SK-N-SH (cell line): Measurements from ENCODE around the gene SLC16A5. TPM values are rescaled to one million over a fixed set of nuclear protein-coding genes. Genes with fewer than 3 reads are reported as not detected.

Experiments
- CTCF ChIA-PET: fragments of 300-600, 350-600 bp; formaldehyde crosslinking; extraction: SDS; loops from one replicate; lab custom pipeline; 2021; lab: Yijun Ruan, JAX
- POLR2A ChIA-PET: fragments of 350-600 bp; sonication (Branson Sonifier 250); formaldehyde crosslinking; extraction: SDS; loops from one replicate; lab custom pipeline; 2020; ENCODE audit warnings: antibody characterized with exemption, inconsistent platforms; lab: Yijun Ruan, JAX
- DNase-seq: peaks from one replicate; pipeline ENCODE4 v3.0.0; 2012
- H2AFZ ChIP-seq: fragments of 200-600 bp; sonication (generic); 2 replicates; pipeline ENCODE4 v1.8.1; 2016; ENCODE audit warnings: antibody characterized with exemption, mild to moderate bottlenecking, low read depth
- H3F3A ChIP-seq: fragments of 200-600 bp; sonication (generic); replicated peaks from 2 replicates; pipeline ENCODE3; 2016; ENCODE audit warnings: antibody characterized with exemption, mild to moderate bottlenecking; ENCODE audit not compliant: insufficient read depth
- H3K27ac ChIP-seq, 2 experiments: fragments of 200-500 bp in 1 of 2; fragments of 200-600 bp in 1 of 2; sonication (Bioruptor generic) in 1 of 2; sonication (generic), shearing (Covaris generic) in 1 of 2; 2 replicates each; pipeline versions ENCODE4 v1.5.1 to v1.6.1; 2014 to 2016; ENCODE audit warnings: low read depth in 2 of 2, inconsistent platforms in 1 of 2, low read length in 1 of 2, mild to moderate bottlenecking in 1 of 2, mixed read lengths in 1 of 2
- H3K27me3 ChIP-seq: fragments of 200-600 bp; sonication (generic), shearing (Covaris generic); 2 replicates; pipeline ENCODE4 v1.6.1; 2016; ENCODE audit warnings: mixed run types; ENCODE audit not compliant: insufficient read depth
- H3K36me3 ChIP-seq, 2 experiments: fragments of 200-500 bp in 1 of 2; fragments of 200-600 bp in 1 of 2; sonication (Bioruptor generic) in 1 of 2; sonication (generic) in 1 of 2; replicated peaks in 1 of 2; 2 replicates each; pipeline versions ENCODE3 to v1.5.1; 2014 to 2016; ENCODE audit warnings: low read length in 1 of 2, mild to moderate bottlenecking in 1 of 2; ENCODE audit not compliant: insufficient read depth in 2 of 2, control insufficient read depth in 1 of 2
- H3K4me1 ChIP-seq, 2 experiments: fragments of 200-500 bp in 1 of 2; fragments of 200-600 bp in 1 of 2; sonication (Bioruptor generic) in 1 of 2; sonication (generic), shearing (Covaris generic) in 1 of 2; 2 replicates each; pipeline versions ENCODE4 v1.5.1 to v1.6.1; 2014 to 2016; ENCODE audit warnings: low read depth in 1 of 2, low read length in 1 of 2, mixed run types in 1 of 2; ENCODE audit not compliant: insufficient read depth in 2 of 2, control insufficient read depth in 1 of 2
- H3K4me2 ChIP-seq: fragments of 200-600 bp; sonication (generic), shearing (Covaris generic); 2 replicates; pipeline ENCODE4 v1.6.1; 2017; ENCODE audit warnings: mixed run types
- H3K4me3 ChIP-seq, 2 experiments: fragments of 200-500 bp in 1 of 2; fragments of 200-600 bp in 1 of 2; sonication (Bioruptor generic) in 1 of 2; sonication (generic), shearing (Covaris generic) in 1 of 2; 2 replicates each; pipeline versions ENCODE4 v1.5.1 to v1.8.1; 2014 to 2016; ENCODE audit warnings: low read depth in 2 of 2, inconsistent platforms in 1 of 2, low read length in 1 of 2, mild to moderate bottlenecking in 1 of 2, mixed read lengths in 1 of 2, moderate library complexity in 1 of 2
- H3K79me2 ChIP-seq: fragments of 200-600 bp; sonication (generic); 2 replicates; pipeline ENCODE4 v1.8.1; 2017; ENCODE audit warnings: mild to moderate bottlenecking; ENCODE audit not compliant: insufficient read depth
- H3K9ac ChIP-seq: fragments of 200-600 bp; sonication (generic); 2 replicates; pipeline ENCODE4 v1.6.1; 2017; ENCODE audit warnings: mixed run types
- H3K9me2 ChIP-seq: fragments of 200-600 bp; sonication (generic); 2 replicates; pipeline ENCODE4 v1.6.1; 2017; ENCODE audit warnings: mixed run types
- H3K9me3 ChIP-seq: fragments of 200-600 bp; sonication (generic); 2 replicates; pipeline ENCODE4 v1.6.1; 2017; ENCODE audit warnings: mixed run types, mild to moderate bottlenecking, moderate library complexity
- H4K20me1 ChIP-seq: fragments of 200-600 bp; sonication (generic); 2 replicates; pipeline ENCODE4 v1.6.1; 2017; ENCODE audit warnings: mild to moderate bottlenecking, mixed run types; ENCODE audit not compliant: insufficient read depth
- CHD2 ChIP-seq: fragments of 150-350 bp; IDR thresholded peaks from 2 replicates; pipeline ENCODE4 v1.6.1; 2018; ENCODE audit warnings: low read length; ENCODE audit not compliant: partially characterized antibody
- ELF1 ChIP-seq: IDR thresholded peaks from 2 replicates; pipeline ENCODE4 v1.4.0; 2012
- EP300 ChIP-seq, 2 experiments: IDR thresholded peaks; 2 replicates each; pipeline versions ENCODE4 v1.4.0 to v1.6.1; 2012; ENCODE audit warnings: borderline replicate concordance in 1 of 2, low read depth in 1 of 2, low read length in 1 of 2
- EZH2phosphoT487 ChIP-seq: fragments of 200-600 bp; sonication (generic); IDR thresholded peaks from 2 replicates; pipeline ENCODE4 v1.6.1; 2017; ENCODE audit warnings: low read depth, mixed run types, mild to moderate bottlenecking, antibody characterized with exemption, moderate library complexity, borderline replicate concordance
- FOXM1 ChIP-seq: IDR thresholded peaks from 2 replicates; pipeline ENCODE4 v1.4.0; 2012; ENCODE audit warnings: low read depth, mild to moderate bottlenecking
- JUND ChIP-seq: IDR thresholded peaks from 2 replicates; pipeline ENCODE4 v1.4.0; 2012
- MAX ChIP-seq: IDR thresholded peaks from 2 replicates; pipeline ENCODE4 v1.4.0; 2012; ENCODE audit warnings: low read depth
- NFIC ChIP-seq: IDR thresholded peaks from 2 replicates; pipeline ENCODE4 v1.4.0; 2012; ENCODE audit warnings: borderline replicate concordance
- PBX3 ChIP-seq: IDR thresholded peaks from 2 replicates; pipeline ENCODE4; 2012
- REST ChIP-seq: IDR thresholded peaks from 2 replicates; pipeline ENCODE4 v1.6.1; 2012; ENCODE audit warnings: mild to moderate bottlenecking, low read depth, low read length, moderate library complexity
- RFX5 ChIP-seq: IDR thresholded peaks from 2 replicates; pipeline ENCODE4 v1.6.1; 2012; ENCODE audit warnings: mild to moderate bottlenecking, improper control_type of control experiment, low read length
- RXRA ChIP-seq: IDR thresholded peaks from 2 replicates; pipeline ENCODE4 v1.4.0; 2012; ENCODE audit warnings: low read depth, mild to moderate bottlenecking, borderline replicate concordance
- SIN3A ChIP-seq: IDR thresholded peaks from 2 replicates; pipeline ENCODE4 v1.6.1; 2012; ENCODE audit warnings: low read depth, mild to moderate bottlenecking, low read length, moderate library complexity, borderline replicate concordance
- TCF12 ChIP-seq: IDR thresholded peaks from 2 replicates; pipeline ENCODE4 v1.4.0; 2012
- TEAD4 ChIP-seq: IDR thresholded peaks from 2 replicates; pipeline ENCODE4 v1.4.0; 2012; ENCODE audit warnings: mild to moderate bottlenecking, borderline replicate concordance; ENCODE audit not compliant: insufficient read depth
- USF1 ChIP-seq: IDR thresholded peaks from 2 replicates; pipeline ENCODE4 v1.4.0; 2012; ENCODE audit warnings: low read depth, borderline replicate concordance
- USF2 ChIP-seq: fragments of 150-350 bp; IDR thresholded peaks from 2 replicates; pipeline ENCODE4 v1.6.1; 2017; ENCODE audit warnings: antibody characterized with exemption, low read length, low read depth, borderline replicate concordance
- WGBS: methylation state at CpG from one replicate; pipeline ENCODE4 v1.1.6; 2017; ENCODE audit warnings: low lambda C conversion rate; 5-methylcytosine and 5-hydroxymethylcytosine counted together
- polyA plus RNA-seq, 3 experiments: library from polyadenylated mRNA; depleted of rRNA; stranded (reverse); fragments of >200 nt; gene quantifications; 2 replicates each; pipeline ENCODE4 v1.2.3, GENCODE V29; 2012

The SLC16A5 gene
- polyA plus RNA-seq, 1 of the 3 experiments (the other 2 are of a cell fraction) = 0.03 TPM

- TF ChIP-seq CHD2 (no peak), ELF1 (no peak)
Measured at GRCh38 chr17:75096082-75096625, 8.4 kb downstream of the SLC16A5 start (continued).

GRCh38 chr17:75097865-75098264 lies 10.1 kb downstream of the SLC16A5 start:
- TF ChIP-seq FOXM1 (no peak), EZH2phosphoT487 (no peak), EP300 (IDR thresholded peaks at IDR 0.05; ENCODE audit: borderline replicate concordance in 1 of 2, low read depth in 1 of 2, low read length in 1 of 2) (no peak), NFIC (no peak), RXRA (no peak), USF2 (no peak), RFX5 (no peak), REST (no peak), SIN3A (no peak), TEAD4 (no peak), TCF12 (no peak), JUND (no peak), USF1 (no peak), PBX3 (no peak), MAX (no peak)
- ChIA-PET CTCF (interaction anchor here (1.2 to 1.7 kb wide), 3 partner anchors 8 to 104 kb away, joined by 6 to 9 read pairs (median 8); no protein-coding TSS in a partner anchor), POLR2A (no interaction called here)
- H3F3A ChIP-seq = no peaks in the 10 kb centered on the region
- H3K79me2 ChIP-seq = no peaks in the 10 kb centered on the region
- WGBS = 85% methylated on average over 7 of the region's 7 CpGs
- H3K36me3 ChIP-seq = no peaks in the 10 kb centered on the region
- no peak overlapping the region for H3K9ac ChIP-seq
- H3K4me1 ChIP-seq = no peaks in the 10 kb centered on the region; a peak in 1 of 4 replicates
- no peaks in the 10 kb centered on the region for H3K9me2 ChIP-seq
- H3K9me3 ChIP-seq = no peaks in the 10 kb centered on the region
- H4K20me1 ChIP-seq = no peaks in the 10 kb centered on the region
- H3K4me3 ChIP-seq = no peak overlapping the region
- no peaks in the 10 kb centered on the region for H3K27me3 ChIP-seq
- DNase-seq = no peak
- H2AFZ ChIP-seq = no peak overlapping the region
- H3K27ac ChIP-seq = no peak overlapping the region
- no peak overlapping the region for H3K4me2 ChIP-seq
